Progenitor cell of endocrine pancreas (in vitro differentiated cells): ENCODE data around the gene CPA5. TPM values are rescaled to one million over a fixed set of nuclear protein-coding genes. Genes with fewer than 3 reads are reported as not detected.
"Not testable (repeated sequence)": the region's sequence is repeated elsewhere in the genome, so short reads cannot be mapped to it uniquely, and the experiment has no call there.

Experiments used
- DNase-seq: peaks from one replicate; pipeline ENCODE4 v3.0.0; 2021; ENCODE audit warnings: low spot score; ENCODE audit not compliant: unreplicated experiment
- H3K27ac Mint-ChIP-seq: 2 replicates; pipeline ENCODE4 v1.8.0; 2021; ENCODE audit warnings: mild to moderate bottlenecking, moderate library complexity, mixed read lengths
- H3K27me3 Mint-ChIP-seq: 2 replicates; pipeline ENCODE4 v1.8.0; 2021; ENCODE audit warnings: mixed read lengths
- H3K36me3 Mint-ChIP-seq: 2 replicates; pipeline ENCODE4 v1.8.0; 2022; ENCODE audit warnings: mixed read lengths; ENCODE audit not compliant: insufficient read depth
- H3K4me1 Mint-ChIP-seq: 2 replicates; pipeline ENCODE4 v1.8.0; 2021; ENCODE audit warnings: low read depth, mixed read lengths
- H3K4me3 Mint-ChIP-seq: 2 replicates; pipeline ENCODE4 v1.8.0; 2021; ENCODE audit warnings: low read depth, mild to moderate bottlenecking, moderate library complexity, mixed read lengths
- H3K9me3 Mint-ChIP-seq: 2 replicates; pipeline ENCODE4 v1.8.0; 2021; ENCODE audit warnings: low read depth, mixed read lengths
- CTCF ChIP-seq: fragments of 200-600 bp; sonication (generic); IDR thresholded peaks from one replicate; pipeline ENCODE4 v1.5.0; 2021; ENCODE audit warnings: antibody characterized with exemption, mild to moderate bottlenecking; ENCODE audit not compliant: unreplicated experiment
- total RNA-seq: library from RNA; stranded (reverse); gene quantifications from 2 replicates; pipeline ENCODE4 v1.2.1, GENCODE V29; 2021

CPA5 gene
- total RNA-seq, 1 donor from 2014 or later = not detected

GRCh38 chr7:130372402-130373165, 28.0 kb downstream of the CPA5 start:
- no peak for DNase-seq
- H3K36me3 Mint-ChIP-seq = peaks cover 8% of the 10 kb centered on the region
- peak overlapping the region; percentile 99 for H3K27ac Mint-ChIP-seq
- H3K4me1 Mint-ChIP-seq = peaks cover 42% of the 10 kb centered on the region
- no peak for TF ChIP-seq CTCF
- no peak overlapping the region for H3K4me3 Mint-ChIP-seq
- no peaks in the 10 kb centered on the region for H3K27me3 Mint-ChIP-seq
- peaks cover 14% of the 10 kb centered on the region for H3K9me3 Mint-ChIP-seq

- Mint-ChIP-seq H3K9me3 (peaks cover 14% of the 10 kb centered on the region), H3K36me3 (peaks cover 8% of the 10 kb centered on the region), H3K4me1 (peaks cover 38% of the 10 kb centered on the region), H3K27me3 (no peaks in the 10 kb centered on the region), H3K4me3 (no peak overlapping the region), H3K27ac (peak overlapping the region; percentile 99)
- no peak for TF ChIP-seq CTCF
- no peak for DNase-seq
These were observed 29.9 kb downstream of the CPA5 start for GRCh38 chr7:130374507-130374906.

GRCh38 chr7:130376461-130376860, 31.8 kb downstream of the CPA5 start:
- not testable (repeated sequence) for H3K27me3 Mint-ChIP-seq, DNase-seq, H3K36me3 Mint-ChIP-seq, H3K4me3 Mint-ChIP-seq
- peaks cover 14% of the 10 kb centered on the region for H3K9me3 Mint-ChIP-seq
- peak overlapping the region; percentile 82 for H3K27ac Mint-ChIP-seq
- H3K4me1 Mint-ChIP-seq = peaks cover 45% of the 10 kb centered on the region

GRCh38 chr7:130377178-130377577, 32.6 kb downstream of the CPA5 start:
- Mint-ChIP-seq H3K27ac (no peak overlapping the region), H3K4me3 (no peak overlapping the region), H3K36me3 (peaks cover 6% of the 10 kb centered on the region), H3K27me3 (no peaks in the 10 kb centered on the region), H3K9me3 (peaks cover 11% of the 10 kb centered on the region), H3K4me1 (peaks cover 41% of the 10 kb centered on the region)
- TF ChIP-seq CTCF = no peak
- no peak for DNase-seq

GRCh38 chr7:130379019-130379418, 34.4 kb downstream of the CPA5 start:
- Mint-ChIP-seq H3K4me1 (peaks cover 23% of the 10 kb centered on the region), H3K36me3 (peaks cover 6% of the 10 kb centered on the region), H3K27ac (peak overlapping the region; percentile 98), H3K9me3 (peaks cover 11% of the 10 kb centered on the region), H3K27me3 (no peaks in the 10 kb centered on the region), H3K4me3 (no peak overlapping the region)
- no peak for DNase-seq
- TF ChIP-seq CTCF = no peak

- no peaks in the 10 kb centered on the region for H3K27me3 Mint-ChIP-seq
- H3K36me3 Mint-ChIP-seq = peaks cover 6% of the 10 kb centered on the region
- H3K9me3 Mint-ChIP-seq = peaks cover 11% of the 10 kb centered on the region
- DNase-seq = no peak
- H3K4me3 Mint-ChIP-seq = no peak overlapping the region
- no peak for TF ChIP-seq CTCF
- peaks cover 18% of the 10 kb centered on the region for H3K4me1 Mint-ChIP-seq
- H3K27ac Mint-ChIP-seq = peak overlapping the region; percentile 98
These were observed 34.9 kb downstream of the CPA5 start for GRCh38 chr7:130379532-130379920.
